ENCODE measurements around the gene HOOK2. TPM values are rescaled to one million over a fixed set of nuclear protein-coding genes. Genes with fewer than 3 reads are reported as not detected.
A peak's percentile ranks its signal among the peaks of the same experiment; 100 is the strongest.

The HOOK2 gene
- total and polyA plus RNA-seq, 2 of the 13 experiments (the other 11 are each of a cell fraction or from before 2014, with no cell fraction given), result 9.2 to 12.9 TPM

DNA sequence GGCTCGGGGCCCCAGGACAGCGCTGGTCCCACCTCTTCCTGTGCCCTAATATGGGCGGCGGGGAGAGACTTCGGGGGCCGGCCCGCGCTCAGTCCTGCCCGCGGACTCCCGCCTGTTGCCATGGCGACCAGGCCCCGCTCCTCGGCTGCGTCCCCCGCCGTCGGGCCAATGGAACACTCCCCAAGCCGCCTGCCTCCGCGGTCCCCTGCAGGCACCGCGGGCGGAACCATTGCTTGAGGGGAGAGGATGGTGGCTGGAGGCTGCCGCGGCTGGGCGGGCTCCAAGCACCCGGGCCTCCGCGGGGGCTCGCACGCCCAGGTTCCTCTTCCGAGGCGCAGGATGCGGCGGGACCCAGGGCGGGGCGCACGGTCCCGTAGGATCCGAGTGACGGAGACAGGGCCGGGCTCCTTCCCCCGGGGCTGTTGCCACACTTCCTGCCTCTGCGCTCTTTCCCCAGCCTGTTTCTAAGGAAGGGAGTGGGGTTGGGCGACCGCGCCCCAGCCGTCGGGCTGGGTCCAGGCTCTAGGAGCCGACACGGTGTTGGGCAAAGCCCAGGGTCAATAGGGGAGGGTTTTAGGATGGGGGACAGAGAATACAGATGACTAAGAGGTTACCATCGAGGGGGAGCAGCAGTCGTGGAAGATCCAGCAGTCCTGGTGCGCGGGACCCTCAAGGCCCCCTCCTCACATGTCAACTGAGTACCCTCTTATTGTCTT, 14.7 kb upstream of the HOOK2 start (continued):
- TF ChIP-seq ZNF891 (CRISPR knock-in tag; IDR thresholded peaks at IDR 0.05) (peak; percentile 35; the same call in 1 of the 2 replicates), TCF7L2 (IDR thresholded peaks at IDR 0.05; ENCODE audit: low read depth, low read length) (no peak), CHD2 (IDR thresholded peaks at IDR 0.05; ENCODE audit: low read depth, low read length) (no peak), THAP11 (CRISPR knock-in tag; IDR thresholded peaks at IDR 0.05) (peak; percentile 58), SNRNP70 (IDR thresholded peaks at IDR 0.05; ENCODE audit: low read depth, low read length) (no peak), ATRX (CRISPR knock-in tag; IDR thresholded peaks at IDR 0.05; ENCODE audit: borderline replicate concordance) (no peak), ZNF615 (CRISPR knock-in tag; IDR thresholded peaks at IDR 0.05; ENCODE audit: borderline replicate concordance) (no peak), ZFYVE20 (CRISPR knock-in tag; IDR thresholded peaks at IDR 0.05; ENCODE audit: borderline replicate concordance, low read depth) (0 out of 2 replicates have a peak, but pooled peaks have one; percentile 37), DNMT3B (CRISPR knock-in tag; conservative IDR thresholded peaks at IDR 0.05) (no peak), STAG1 (CRISPR knock-in tag; IDR thresholded peaks at IDR 0.05) (no peak), ARID2 (CRISPR knock-in tag; IDR thresholded peaks at IDR 0.05; ENCODE audit: borderline replicate concordance) (no peak), ZNF468 (CRISPR knock-in tag; IDR thresholded peaks at IDR 0.05) (no peak), NONO (IDR thresholded peaks at IDR 0.05) (no peak), NONO (CRISPR knock-in tag; conservative IDR thresholded peaks at IDR 0.05) (0 out of 2 replicates have a peak, but pooled peaks have one; percentile 38), XBP1 (CRISPR knock-in tag; IDR thresholded peaks at IDR 0.05) (no peak), AHR (CRISPR knock-in tag; IDR thresholded peaks at IDR 0.05) (no peak; the same call in 1 of the 2 replicates), RFXAP (CRISPR knock-in tag; IDR thresholded peaks at IDR 0.05; ENCODE audit: borderline replicate concordance) (peak; percentile 21; the same call in 1 of the 2 replicates), NFIB (CRISPR knock-in tag; IDR thresholded peaks at IDR 0.05; ENCODE audit: borderline replicate concordance) (no peak), POLR2AphosphoS5 (IDR thresholded peaks at IDR 0.05; ENCODE audit: low read depth, low read length) (no peak), ZNF224 (CRISPR knock-in tag; IDR thresholded peaks at IDR 0.05) (no peak)
- TF ChIP-seq, protein P1, sequence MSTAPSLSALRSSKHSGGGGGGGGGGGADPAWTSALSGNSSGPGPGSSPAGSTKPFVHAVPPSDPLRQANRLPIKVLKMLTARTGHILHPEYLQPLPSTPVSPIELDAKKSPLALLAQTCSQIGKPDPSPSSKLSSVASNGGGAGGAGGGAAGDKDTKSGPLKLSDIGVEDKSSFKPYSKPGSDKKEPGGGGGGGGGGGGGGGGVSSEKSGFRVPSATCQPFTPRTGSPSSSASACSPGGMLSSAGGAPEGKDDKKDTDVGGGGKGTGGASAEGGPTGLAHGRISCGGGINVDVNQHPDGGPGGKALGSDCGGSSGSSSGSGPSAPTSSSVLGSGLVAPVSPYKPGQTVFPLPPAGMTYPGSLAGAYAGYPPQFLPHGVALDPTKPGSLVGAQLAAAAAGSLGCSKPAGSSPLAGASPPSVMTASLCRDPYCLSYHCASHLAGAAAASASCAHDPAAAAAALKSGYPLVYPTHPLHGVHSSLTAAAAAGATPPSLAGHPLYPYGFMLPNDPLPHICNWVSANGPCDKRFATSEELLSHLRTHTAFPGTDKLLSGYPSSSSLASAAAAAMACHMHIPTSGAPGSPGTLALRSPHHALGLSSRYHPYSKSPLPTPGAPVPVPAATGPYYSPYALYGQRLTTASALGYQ (CRISPR knock-in tag; IDR thresholded peaks at IDR 0.05), result no peak
- TF ChIP-seq, protein P2, sequence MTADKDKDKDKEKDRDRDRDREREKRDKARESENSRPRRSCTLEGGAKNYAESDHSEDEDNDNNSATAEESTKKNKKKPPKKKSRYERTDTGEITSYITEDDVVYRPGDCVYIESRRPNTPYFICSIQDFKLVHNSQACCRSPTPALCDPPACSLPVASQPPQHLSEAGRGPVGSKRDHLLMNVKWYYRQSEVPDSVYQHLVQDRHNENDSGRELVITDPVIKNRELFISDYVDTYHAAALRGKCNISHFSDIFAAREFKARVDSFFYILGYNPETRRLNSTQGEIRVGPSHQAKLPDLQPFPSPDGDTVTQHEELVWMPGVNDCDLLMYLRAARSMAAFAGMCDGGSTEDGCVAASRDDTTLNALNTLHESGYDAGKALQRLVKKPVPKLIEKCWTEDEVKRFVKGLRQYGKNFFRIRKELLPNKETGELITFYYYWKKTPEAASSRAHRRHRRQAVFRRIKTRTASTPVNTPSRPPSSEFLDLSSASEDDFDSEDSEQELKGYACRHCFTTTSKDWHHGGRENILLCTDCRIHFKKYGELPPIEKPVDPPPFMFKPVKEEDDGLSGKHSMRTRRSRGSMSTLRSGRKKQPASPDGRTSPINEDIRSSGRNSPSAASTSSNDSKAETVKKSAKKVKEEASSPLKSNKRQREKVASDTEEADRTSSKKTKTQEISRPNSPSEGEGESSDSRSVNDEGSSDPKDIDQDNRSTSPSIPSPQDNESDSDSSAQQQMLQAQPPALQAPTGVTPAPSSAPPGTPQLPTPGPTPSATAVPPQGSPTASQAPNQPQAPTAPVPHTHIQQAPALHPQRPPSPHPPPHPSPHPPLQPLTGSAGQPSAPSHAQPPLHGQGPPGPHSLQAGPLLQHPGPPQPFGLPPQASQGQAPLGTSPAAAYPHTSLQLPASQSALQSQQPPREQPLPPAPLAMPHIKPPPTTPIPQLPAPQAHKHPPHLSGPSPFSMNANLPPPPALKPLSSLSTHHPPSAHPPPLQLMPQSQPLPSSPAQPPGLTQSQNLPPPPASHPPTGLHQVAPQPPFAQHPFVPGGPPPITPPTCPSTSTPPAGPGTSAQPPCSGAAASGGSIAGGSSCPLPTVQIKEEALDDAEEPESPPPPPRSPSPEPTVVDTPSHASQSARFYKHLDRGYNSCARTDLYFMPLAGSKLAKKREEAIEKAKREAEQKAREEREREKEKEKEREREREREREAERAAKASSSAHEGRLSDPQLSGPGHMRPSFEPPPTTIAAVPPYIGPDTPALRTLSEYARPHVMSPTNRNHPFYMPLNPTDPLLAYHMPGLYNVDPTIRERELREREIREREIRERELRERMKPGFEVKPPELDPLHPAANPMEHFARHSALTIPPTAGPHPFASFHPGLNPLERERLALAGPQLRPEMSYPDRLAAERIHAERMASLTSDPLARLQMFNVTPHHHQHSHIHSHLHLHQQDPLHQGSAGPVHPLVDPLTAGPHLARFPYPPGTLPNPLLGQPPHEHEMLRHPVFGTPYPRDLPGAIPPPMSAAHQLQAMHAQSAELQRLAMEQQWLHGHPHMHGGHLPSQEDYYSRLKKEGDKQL (CRISPR knock-in tag; IDR thresholded peaks at IDR 0.05; ENCODE audit: low read depth), result no peak
- TF ChIP-seq, protein P3, sequence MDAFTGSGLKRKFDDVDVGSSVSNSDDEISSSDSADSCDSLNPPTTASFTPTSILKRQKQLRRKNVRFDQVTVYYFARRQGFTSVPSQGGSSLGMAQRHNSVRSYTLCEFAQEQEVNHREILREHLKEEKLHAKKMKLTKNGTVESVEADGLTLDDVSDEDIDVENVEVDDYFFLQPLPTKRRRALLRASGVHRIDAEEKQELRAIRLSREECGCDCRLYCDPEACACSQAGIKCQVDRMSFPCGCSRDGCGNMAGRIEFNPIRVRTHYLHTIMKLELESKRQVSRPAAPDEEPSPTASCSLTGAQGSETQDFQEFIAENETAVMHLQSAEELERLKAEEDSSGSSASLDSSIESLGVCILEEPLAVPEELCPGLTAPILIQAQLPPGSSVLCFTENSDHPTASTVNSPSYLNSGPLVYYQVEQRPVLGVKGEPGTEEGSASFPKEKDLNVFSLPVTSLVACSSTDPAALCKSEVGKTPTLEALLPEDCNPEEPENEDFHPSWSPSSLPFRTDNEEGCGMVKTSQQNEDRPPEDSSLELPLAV (CRISPR knock-in tag; conservative IDR thresholded peaks at IDR 0.05; ENCODE audit: low read depth), result no peak

Measured in HepG2 (cell line).